Sigmoid colon (tissue), 4 donors: Measurements from ENCODE around the gene THSD8.

ENCODE experiments used
- EP300 ChIP-seq, 4 donors: sonication (generic); formaldehyde crosslinking; IDR thresholded peaks; one replicate each; pipeline ENCODE4 v1.6.1; 2017; ENCODE audit warnings: antibody characterized with exemption in 4 of 4
- TF ChIP-seq, protein P1 (sequence below), 4 experiments: fragments of 450-650 bp in 3 of 4; fragments of 200-600 bp in 1 of 4; IDR thresholded peaks; one replicate each; pipeline ENCODE4 v1.5.1; 2016 to 2019; ENCODE audit warnings: antibody characterized with exemption in 4 of 4, mild to moderate bottlenecking in 3 of 4, moderate library complexity in 2 of 4

- TF ChIP-seq, protein P1, sequence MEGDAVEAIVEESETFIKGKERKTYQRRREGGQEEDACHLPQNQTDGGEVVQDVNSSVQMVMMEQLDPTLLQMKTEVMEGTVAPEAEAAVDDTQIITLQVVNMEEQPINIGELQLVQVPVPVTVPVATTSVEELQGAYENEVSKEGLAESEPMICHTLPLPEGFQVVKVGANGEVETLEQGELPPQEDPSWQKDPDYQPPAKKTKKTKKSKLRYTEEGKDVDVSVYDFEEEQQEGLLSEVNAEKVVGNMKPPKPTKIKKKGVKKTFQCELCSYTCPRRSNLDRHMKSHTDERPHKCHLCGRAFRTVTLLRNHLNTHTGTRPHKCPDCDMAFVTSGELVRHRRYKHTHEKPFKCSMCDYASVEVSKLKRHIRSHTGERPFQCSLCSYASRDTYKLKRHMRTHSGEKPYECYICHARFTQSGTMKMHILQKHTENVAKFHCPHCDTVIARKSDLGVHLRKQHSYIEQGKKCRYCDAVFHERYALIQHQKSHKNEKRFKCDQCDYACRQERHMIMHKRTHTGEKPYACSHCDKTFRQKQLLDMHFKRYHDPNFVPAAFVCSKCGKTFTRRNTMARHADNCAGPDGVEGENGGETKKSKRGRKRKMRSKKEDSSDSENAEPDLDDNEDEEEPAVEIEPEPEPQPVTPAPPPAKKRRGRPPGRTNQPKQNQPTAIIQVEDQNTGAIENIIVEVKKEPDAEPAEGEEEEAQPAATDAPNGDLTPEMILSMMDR (IDR thresholded peaks at IDR 0.05): peak; percentile 96 to 98 (median 98)
- peak in 1 of 4 donors; percentile 23 for TF ChIP-seq EP300 (IDR thresholded peaks at IDR 0.05)
These were observed 24.5 kb upstream of the THSD8 start for GRCh38 chr19:12777217-12778016.
